Pancreas (tissue), 10 donors: ENCODE measurements around the gene NPR3. TPM values are rescaled to one million over a fixed set of nuclear protein-coding genes. Genes with fewer than 3 reads are reported as not detected.

Experiments
- ATAC-seq, 4 donors: fragments of 200-7000 bp; cut with Tn5 transposase; one replicate each; pipeline versions ENCODE4 v1.8.0 to v1.9.1; 2020; ENCODE audit warnings: mild to moderate bottlenecking in 4 of 4, moderate library complexity in 4 of 4
- DNase-seq, 6 donors: peaks; one replicate each; pipeline ENCODE4 v3.0.0-alpha.2; 2020
- FAIRE-seq: peaks from 2 replicates; lab custom pipeline; 2012; peaks lifted over from hg19 to GRCh38; lab: Jason Lieb, UNC
- H3K27ac ChIP-seq, 4 donors: fragments of 200-600 bp; sonication (generic); 1 replicate in 3 of 4; 2 replicates in 1 of 4; pipeline versions ENCODE4 v1.5.0 to v1.8.0; 2020
- H3K27me3 ChIP-seq, 4 donors: fragments of 200-600 bp; one replicate each; pipeline ENCODE4 v1.8.0; 2021
- H3K36me3 ChIP-seq, 3 donors: fragments of 200-600 bp; sonication (generic) in 1 of 3; one replicate each; pipeline versions ENCODE4 v1.5.0 to v1.8.0; 2020 to 2021
- H3K4me1 ChIP-seq, 3 donors: fragments of 200-600 bp; one replicate each; pipeline ENCODE4 v1.8.0; 2021
- H3K4me3 ChIP-seq, 4 donors: fragments of 200-600 bp; sonication (generic) in 2 of 4; one replicate each; pipeline versions ENCODE4 v1.5.0 to v1.8.0; 2020 to 2021
- H3K9me3 ChIP-seq, 4 donors: fragments of 200-600 bp; one replicate each; pipeline ENCODE4 v1.8.0; 2021
- CTCF ChIP-seq, 4 donors: fragments of 200-600 bp; sonication (generic) in 3 of 4; IDR thresholded peaks; one replicate each; pipeline versions ENCODE4 v1.5.0 to v1.8.0; 2021; ENCODE audit warnings: antibody characterized with exemption in 4 of 4
- WGBS, 2 donors: extraction: QIAGEN DNeasy Blood & Tissue Kit; methylation state at CpG; one replicate each; pipeline ENCODE4 v1.1.7; 2013; 5-methylcytosine and 5-hydroxymethylcytosine counted together
- intact Hi-C, 3 donors: fragments of 100-400 bp; cut with DNase I; formaldehyde crosslinking; loops; one replicate each; pipeline versions ENCODE4 v1.11.1 to v1.14.2; 2022
- polyA plus RNA-seq, 2 donors: library from polyadenylated mRNA; stranded (reverse); fragments of 200-250 nt; gene quantifications; one replicate each; pipeline ENCODE4 v1.2.3, GENCODE V29; 2013
- total RNA-seq, 6 donors: library from RNA; stranded (reverse); fragmentation: NEBNext Ultra II Directional in 4 of 6; extraction: Animal tissue kit (Norgen Biotek cat#: 25700) in 4 of 6; gene quantifications; one replicate each; pipeline versions ENCODE4 v1.2.1 to v1.2.4, GENCODE V29; 2021 to 2023
- donor health status: healthy with polysubstance abuse.
- donor health status: DM: no; HTN: no; CAD: no; lungs with moderate emphysema.
- donor health status: DM: no; HTN: no; CAD: no.
- donor health status: control.
- donor health status: control.
- donor health status: Bipolar disorder and iron deficiency.
- donor health status: DM: yes; HTN: yes; CAD: no.
- donor health status: DM: no; HTN: no; CAD: no.
- donor health status: DM: no; HTN: no; CAD: no.
- donor health status: DM: yes; HTN: yes; CAD: no.

The NPR3 gene
- total and polyA plus RNA-seq, 8 donors = 0.25 to 1.3 (median 0.54) TPM

DNA sequence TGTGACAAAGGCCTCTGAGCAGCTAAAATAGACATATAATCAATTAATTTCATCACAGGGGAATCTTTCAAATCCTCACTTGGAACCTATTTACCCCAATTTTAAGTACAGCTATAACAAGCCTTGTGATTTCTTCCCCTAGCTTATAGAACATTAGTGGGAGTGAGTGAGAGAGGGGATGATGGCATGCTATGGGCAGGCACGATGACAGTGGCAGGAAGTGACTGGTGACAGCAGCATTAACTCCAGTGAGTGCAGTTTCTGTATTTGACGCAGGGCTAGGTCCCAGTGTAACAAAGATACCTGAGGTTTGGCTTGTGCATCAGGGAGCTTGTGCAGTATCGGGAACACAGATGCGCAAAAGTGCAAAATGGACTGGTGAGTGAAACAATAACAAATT is 54.1 kb downstream of the NPR3 start:
- Histone ChIP-seq H3K9me3 (no peaks in the 10 kb centered on the region), H3K36me3 (no peaks in the 10 kb centered on the region), H3K27ac (no peak overlapping the region), H3K4me1 (no peaks in the 10 kb centered on the region), H3K4me3 (no peak overlapping the region), H3K27me3 (no peaks in the 10 kb centered on the region)
- ATAC-seq (no peak), FAIRE-seq (no peak), DNase-seq (no peak)
- intact Hi-C loops = no loop called here
- 71 to 79% methylated on average over 4 of the region's 4 CpGs for WGBS, 2 donors
- TF ChIP-seq CTCF (IDR thresholded peaks at IDR 0.05) = no peak

DNA sequence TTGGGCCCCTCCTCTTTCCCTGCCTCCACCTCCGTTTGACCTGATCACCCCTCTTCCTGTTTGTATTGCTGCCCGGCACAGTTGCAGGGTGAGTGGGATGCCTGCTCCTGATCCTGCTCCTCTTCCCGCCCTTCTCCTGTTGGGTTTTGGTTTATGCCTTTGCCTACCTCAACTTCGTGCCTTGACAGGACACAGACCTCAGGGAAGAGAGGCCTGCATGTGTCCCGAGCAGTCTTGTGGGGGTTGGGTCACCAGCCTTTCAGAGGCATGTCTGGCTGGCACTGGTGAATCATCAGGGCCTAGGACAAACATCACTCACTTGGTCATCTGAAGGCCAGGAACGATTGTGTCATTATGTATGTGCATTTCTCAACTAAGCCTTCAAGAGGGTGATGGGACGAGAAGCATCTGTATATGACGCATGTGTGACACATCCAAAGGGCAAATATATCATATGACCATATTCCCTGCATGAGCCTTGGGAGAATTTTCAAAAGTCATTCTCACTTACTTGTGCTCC is 56.9 kb downstream of the NPR3 start:
- Histone ChIP-seq H3K36me3 (no peaks in the 10 kb centered on the region), H3K9me3 (no peaks in the 10 kb centered on the region), H3K27me3 (no peaks in the 10 kb centered on the region), H3K4me1 (no peaks in the 10 kb centered on the region), H3K27ac (no peak overlapping the region), H3K4me3 (no peak overlapping the region)
- no peak for DNase-seq
- intact Hi-C loops = no loop called here
- peak in 1 of 4 donors; percentile 20 for ATAC-seq
- 58 to 63% methylated on average over 8 of the region's 8 CpGs for WGBS, 2 donors
- TF ChIP-seq CTCF (IDR thresholded peaks at IDR 0.05) = no peak
- FAIRE-seq = no peak

DNA sequence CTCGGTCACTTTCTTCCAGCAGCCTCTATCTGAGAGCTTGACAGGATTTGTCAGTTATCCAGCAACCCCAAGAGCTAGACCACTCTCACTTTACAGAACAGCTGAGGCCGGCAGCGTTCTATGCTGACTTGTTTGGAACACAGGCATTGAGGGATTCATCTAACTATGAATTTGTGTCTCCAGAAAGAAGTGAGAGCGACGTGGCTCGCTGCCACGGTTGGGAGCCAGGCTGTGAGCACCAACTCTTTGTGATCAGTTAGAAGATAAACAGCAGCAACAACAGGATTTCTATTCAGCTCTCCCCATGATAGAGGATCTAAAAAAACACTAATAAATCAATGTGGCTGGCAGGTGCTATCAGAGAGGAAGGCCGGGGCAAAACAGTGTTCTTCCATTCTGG is 58.6 kb downstream of the NPR3 start:
- intact Hi-C loops = no loop called here
- no peak for TF ChIP-seq CTCF (IDR thresholded peaks at IDR 0.05)
- H3K36me3 ChIP-seq = no peaks in the 10 kb centered on the region
- H3K4me1 ChIP-seq = no peaks in the 10 kb centered on the region
- FAIRE-seq (no peak), DNase-seq (no peak), ATAC-seq (no peak)
- WGBS, 2 donors = 52 to 63% methylated on average over 8 of the region's 8 CpGs
- H3K4me3 ChIP-seq = no peak overlapping the region
- no peak overlapping the region for H3K27ac ChIP-seq
- H3K9me3 ChIP-seq = no peaks in the 10 kb centered on the region
- H3K27me3 ChIP-seq = no peaks in the 10 kb centered on the region

GRCh38 chr5:32770444-32770843 is 59.3 kb downstream of the NPR3 start:
- no peaks in the 10 kb centered on the region for H3K4me1 ChIP-seq
- no peaks in the 10 kb centered on the region for H3K36me3 ChIP-seq
- H3K4me3 ChIP-seq = no peak overlapping the region
- WGBS, 2 donors = 44 to 49% methylated on average over 5 of the region's 5 CpGs
- DNase-seq = no peak
- no peak for FAIRE-seq
- TF ChIP-seq CTCF (IDR thresholded peaks at IDR 0.05) = no peak
- H3K27ac ChIP-seq = no peak overlapping the region
- intact Hi-C loops = no loop called here
- no peaks in the 10 kb centered on the region for H3K27me3 ChIP-seq
- peak in 2 of 4 donors; percentile 29 to 72 for ATAC-seq
- no peaks in the 10 kb centered on the region for H3K9me3 ChIP-seq

GRCh38 chr5:32771037-32771436 is 59.9 kb downstream of the NPR3 start:
- no peaks in the 10 kb centered on the region for H3K27me3 ChIP-seq
- no peaks in the 10 kb centered on the region for H3K9me3 ChIP-seq
- DNase-seq (peak in 1 of 6 donors; percentile 28), ATAC-seq (no peak), FAIRE-seq (no peak)
- no peaks in the 10 kb centered on the region for H3K36me3 ChIP-seq
- peak overlapping the region in 1 of 4 donors; percentile 28 for H3K27ac ChIP-seq
- H3K4me1 ChIP-seq = no peaks in the 10 kb centered on the region
- H3K4me3 ChIP-seq = no peak overlapping the region
- intact Hi-C loops = no loop called here
- 62 to 66% methylated on average over 9 of the region's 9 CpGs for WGBS, 2 donors
- no peak for TF ChIP-seq CTCF (IDR thresholded peaks at IDR 0.05)
